HCT116 (cell line): ENCODE data around the gene MATCAP1. TPM values are rescaled to one million over a fixed set of nuclear protein-coding genes. Genes with fewer than 3 reads are reported as not detected.

Source experiments
- ATAC-seq: fragments of 200-7000 bp; cut with Tn5 transposase; 2 replicates; pipeline ENCODE4 v1.9.1; 2020; ENCODE audit warnings: mild to moderate bottlenecking, moderate library complexity
- BruUV-seq: library from RNA; stranded (reverse); fragments of 400-500 nt; replicated peaks from 2 replicates; lab custom pipeline; 2021; lab: Mats Ljungman, UMichigan
- CTCF ChIA-PET: fragments of 300-600 bp; sonication (Branson Sonifier 250); formaldehyde crosslinking; loops from one replicate; lab custom pipeline; 2021; ENCODE audit warnings: antibody characterized with exemption; lab: Charles Lee
- POLR2A ChIA-PET: fragments of 300-600, 350-600 bp; sonication (Branson Sonifier 250); formaldehyde crosslinking; loops from one replicate; lab custom pipeline; 2021; ENCODE audit warnings: antibody characterized with exemption; lab: Charles Lee
- RAD21 ChIA-PET, 2 experiments: fragments of 300-600 bp; sonication (Branson Sonifier 250); formaldehyde crosslinking; loops; one replicate each; lab custom pipeline; 2023; ENCODE audit warnings: low total read pairs in 2 of 2; ENCODE audit not compliant: uncharacterized antibody in 2 of 2, unreplicated experiment in 2 of 2, low non-redundant PET in 1 of 2; lab: Charles Lee
- DNase-seq: peaks from one replicate; pipeline ENCODE4 v3.0.0-alpha.2; 2010; ENCODE audit warnings: low read depth, low spot score
- H2AFZ ChIP-seq: fragments of 200-600 bp; shearing (Covaris generic), sonication (generic); 2 replicates; pipeline ENCODE4 v1.6.1; 2017; ENCODE audit warnings: low read depth, mixed run types, mixed read lengths, antibody characterized with exemption, low read length; ENCODE audit not compliant: poor library complexity, severe bottlenecking
- H3K27ac ChIP-seq: 2 replicates; pipeline ENCODE4 v1.5.1; 2012; ENCODE audit warnings: low read depth, low read length
- H3K27me3 ChIP-seq: fragments of 200-600 bp; sonication (generic); 2 replicates; pipeline ENCODE4 v1.6.1; 2016; ENCODE audit warnings: mixed run types, low read length, mixed read lengths; ENCODE audit not compliant: insufficient read depth
- H3K36me3 ChIP-seq, 2 experiments: fragments of 200-500 bp in 1 of 2; fragments of 200-600 bp in 1 of 2; sonication (Bioruptor generic) in 1 of 2; sonication (generic) in 1 of 2; 2 replicates each; pipeline versions ENCODE4 v1.5.1 to v1.6.1; 2014 to 2016; ENCODE audit warnings: low read length in 2 of 2, inconsistent platforms in 1 of 2, mixed read lengths in 1 of 2, mixed run types in 1 of 2; ENCODE audit not compliant: insufficient read depth in 2 of 2, control insufficient read depth in 1 of 2
- H3K4me1 ChIP-seq, 2 experiments: fragments of 200-600 bp in 1 of 2; sonication (generic) in 1 of 2; 2 replicates each; pipeline versions ENCODE4 v1.5.1 to v1.6.1; 2012 to 2017; ENCODE audit warnings: low read length in 2 of 2, inconsistent platforms in 1 of 2, mild to moderate bottlenecking in 1 of 2, mixed read lengths in 1 of 2, mixed run types in 1 of 2, moderate library complexity in 1 of 2; ENCODE audit not compliant: insufficient read depth in 2 of 2, control insufficient read depth in 1 of 2
- H3K4me2 ChIP-seq: fragments of 200-600 bp; sonication (generic); 2 replicates; pipeline ENCODE4 v1.6.1; 2017; ENCODE audit warnings: mixed run types, low read length, mixed read lengths
- H3K4me3 ChIP-seq, 2 experiments: fragments of 200-600 bp in 1 of 2; sonication (generic) in 1 of 2; replicated peaks in 1 of 2; 2 replicates each; pipeline ENCODE4 v1.5.1; 2011 to 2016; ENCODE audit warnings: low read length in 2 of 2, control low read depth in 1 of 2, low read depth in 1 of 2, mild to moderate bottlenecking in 1 of 2, mixed read lengths in 1 of 2, mixed run types in 1 of 2
- H3K79me2 ChIP-seq: fragments of 200-600 bp; sonication (generic); 2 replicates; pipeline ENCODE4 v1.6.1; 2017; ENCODE audit warnings: mild to moderate bottlenecking, mixed run types, low read length, moderate library complexity, mixed read lengths; ENCODE audit not compliant: insufficient read depth
- H3K9ac ChIP-seq: fragments of 200-600 bp; sonication (generic); 2 replicates; pipeline ENCODE4 v1.6.1; 2016; ENCODE audit warnings: low read length, mixed read lengths
- H3K9me2 ChIP-seq: fragments of 200-600 bp; sonication (generic), shearing (Covaris generic); 2 replicates; pipeline ENCODE4 v1.6.1; 2017; ENCODE audit warnings: mixed run types, mild to moderate bottlenecking, moderate library complexity; ENCODE audit not compliant: insufficient read depth
- H3K9me3 ChIP-seq, 2 experiments: fragments of 200-500 bp in 1 of 2; fragments of 200-600 bp in 1 of 2; sonication (Bioruptor generic) in 1 of 2; sonication (generic) in 1 of 2; 2 replicates each; pipeline ENCODE4 v1.6.1; 2014 to 2017; ENCODE audit warnings: low read length in 2 of 2, mixed read lengths in 2 of 2, inconsistent platforms in 1 of 2, low read depth in 1 of 2, mild to moderate bottlenecking in 1 of 2, mixed run types in 1 of 2, moderate library complexity in 1 of 2; ENCODE audit not compliant: control insufficient read depth in 1 of 2, insufficient read depth in 1 of 2
- H4K20me1 ChIP-seq: fragments of 200-600 bp; sonication (generic), shearing (Covaris generic); 2 replicates; pipeline ENCODE4 v1.6.1; 2017; ENCODE audit warnings: mixed run types, mild to moderate bottlenecking, moderate library complexity; ENCODE audit not compliant: insufficient read depth
- ATF3 ChIP-seq: IDR thresholded peaks from 2 replicates; pipeline ENCODE4 v1.6.1; 2012
- CBX3 ChIP-seq: IDR thresholded peaks from 2 replicates; pipeline ENCODE4 v1.6.1; 2012; ENCODE audit warnings: low read depth
- CTCF ChIP-seq, 3 experiments: fragments of 200-600 bp in 1 of 3; sonication (generic) in 1 of 3; IDR thresholded peaks in 2 of 3; conservative IDR thresholded peaks in 1 of 3; 2 replicates each; pipeline ENCODE4 v1.5.1; 2012 to 2017; ENCODE audit warnings: low read depth in 2 of 3, low read length in 2 of 3, antibody characterized with exemption in 1 of 3, borderline replicate concordance in 1 of 3, control low read depth in 1 of 3, mild to moderate bottlenecking in 1 of 3, mixed read lengths in 1 of 3, mixed run types in 1 of 3, moderate library complexity in 1 of 3; ENCODE audit not compliant: insufficient read depth in 1 of 3
- EGR1 ChIP-seq: IDR thresholded peaks from 2 replicates; pipeline ENCODE4 v1.6.1; 2012; ENCODE audit warnings: low read depth
- ELF1 ChIP-seq: IDR thresholded peaks from 2 replicates; pipeline ENCODE4 v1.6.1; 2012; ENCODE audit warnings: low read depth, borderline replicate concordance
- EZH2 ChIP-seq: fragments of 200-600 bp; sonication (generic); IDR thresholded peaks from 2 replicates; pipeline ENCODE4 v1.6.1; 2017; ENCODE audit warnings: antibody characterized with exemption, mixed run types
- EZH2phosphoT487 ChIP-seq: fragments of 200-600 bp; IDR thresholded peaks from 2 replicates; pipeline ENCODE4 v1.6.1; 2018; ENCODE audit warnings: antibody characterized with exemption, borderline replicate concordance
- MAX ChIP-seq: IDR thresholded peaks from 2 replicates; pipeline ENCODE4 v1.6.1; 2012
- POLR2A ChIP-seq: IDR thresholded peaks from 2 replicates; pipeline ENCODE4 v1.7.0; 2011; ENCODE audit warnings: borderline replicate concordance; ENCODE audit not compliant: insufficient read depth, insufficient read length; ENCODE audit errors: extremely low read depth
- POLR2AphosphoS5 ChIP-seq: IDR thresholded peaks from 2 replicates; pipeline ENCODE4 v1.6.1; 2011; ENCODE audit warnings: mild to moderate bottlenecking, low read depth, low read length, moderate library complexity
- SP1 ChIP-seq: IDR thresholded peaks from 2 replicates; pipeline ENCODE4 v1.6.1; 2012; ENCODE audit warnings: low read depth
- SRF ChIP-seq: IDR thresholded peaks from 2 replicates; pipeline ENCODE4 v1.6.1; 2012; ENCODE audit warnings: low read depth
- TCF7L2 ChIP-seq: IDR thresholded peaks from 2 replicates; pipeline ENCODE4 v1.7.0; 2011; ENCODE audit warnings: borderline replicate concordance, inconsistent platforms; ENCODE audit not compliant: insufficient read depth, insufficient read length; ENCODE audit errors: extremely low read depth
- ZBTB33 ChIP-seq: IDR thresholded peaks from 2 replicates; pipeline ENCODE4 v1.6.1; 2011; ENCODE audit warnings: mild to moderate bottlenecking, low read length, moderate library complexity; ENCODE audit not compliant: insufficient replicate concordance; ENCODE audit errors: extremely low read depth
- ZFX ChIP-seq: fragments of 450-650 bp; IDR thresholded peaks from 2 replicates; pipeline ENCODE4 v1.6.1; 2017
- intact Hi-C: fragments of 100-400 bp; cut with micrococcal nuclease; formaldehyde crosslinking; loops from 2 replicates; pipeline ENCODE4 v1.10.0; 2022
- total RNA-seq: library from RNA; stranded (reverse); gene quantifications from one replicate; pipeline ENCODE4 v1.2.1, GENCODE V29; 2021; ENCODE audit not compliant: unreplicated experiment

The MATCAP1 gene
- total RNA-seq, 1 experiment from 2014 or later, result 38.7 TPM

- H3K4me2 ChIP-seq, result peak overlapping the region; percentile 75
- peak overlapping the region; percentile 84 for H3K9ac ChIP-seq
- no peaks in the 10 kb centered on the region for H3K9me2 ChIP-seq
- H4K20me1 ChIP-seq, result no peaks in the 10 kb centered on the region
- H2AFZ ChIP-seq, result no peak overlapping the region
- no TSS peak for BruUV-seq
- peak overlapping the region; percentile 67 to 70 for H3K4me3 ChIP-seq
- no peaks in the 10 kb centered on the region for H3K27me3 ChIP-seq
- no peaks in the 10 kb centered on the region for H3K9me3 ChIP-seq
- TF ChIP-seq CTCF (IDR thresholded peaks at IDR 0.05 in 2 of 3, conservative IDR thresholded peaks at IDR 0.05 in 1 of 3; ENCODE audit: borderline replicate concordance in 1 of 3, insufficient read depth in 1 of 3, low read depth in 2 of 3, low read length in 2 of 3) (peak in 1 of 3 experiments; percentile 18; a peak in 2 of 6 replicates), SRF (no peak), POLR2A (no peak), MAX (no peak), POLR2AphosphoS5 (peak; percentile 79), TCF7L2 (peak; percentile 30), CBX3 (no peak), EZH2phosphoT487 (no peak), ATF3 (no peak), ELF1 (no peak), ZFX (peak; percentile 27; the same call in 1 of the 2 replicates), ZBTB33 (no peak), EZH2 (no peak), SP1 (no peak), EGR1 (no peak)
- DNase-seq (no peak), ATAC-seq (peak; percentile 63)
- H3K79me2 ChIP-seq, result peaks cover 8% of the 10 kb centered on the region; the same call in 1 of the 2 replicates
- H3K36me3 ChIP-seq, result 0 out of 4 replicates have a peak, but pooled peaks cover 0 to 6% of the 10 kb centered on the region in 2 experiments
- CTCF ChIA-PET, result interaction anchor here (0.7 to 2.4 kb wide), 5 partner anchors 13 to 156 kb away, joined by 3 to 9 read pairs (median 8); no protein-coding TSS in a partner anchor
- POLR2A ChIA-PET, result interaction anchor here (0.8 to 2.0 kb wide), 4 partner anchors 10 to 301 kb away, joined by 3 to 11 read pairs (median 4); partner anchors contain the start of gene MATCAP1
- RAD21 ChIA-PET, result interaction anchor here (0.6 to 1.2 kb wide), 2 partner anchors 72 to 156 kb away, joined by 3 read pairs; no protein-coding TSS in a partner anchor
- H3K4me1 ChIP-seq, result peaks cover 57 to 90% of the 10 kb centered on the region in 2 experiments
- intact Hi-C loops, result loop anchor here (1.0 kb wide), 1 partner anchor 159 kb away; no protein-coding TSS in a partner anchor
- H3K27ac ChIP-seq, result peak overlapping the region; percentile 97
These were observed 9.7 kb downstream of the MATCAP1 start for GRCh38 chr16:67173808-67174705.
